HepG2 (cell line): ENCODE measurements around the gene BCAS3. TPM values are rescaled to one million over a fixed set of nuclear protein-coding genes. Genes with fewer than 3 reads are reported as not detected.
A peak's percentile ranks its signal among the peaks of the same experiment; 100 is the strongest.

Experiments used
- GTF3A ChIP-seq: sonication (generic); formaldehyde crosslinking; conservative IDR thresholded peaks from 2 replicates; pipeline ENCODE4 v1.4.0; 2020; ENCODE audit warnings: mild to moderate bottlenecking, missing genetic modification reagents
- ISX ChIP-seq: sonication (generic); formaldehyde crosslinking; conservative IDR thresholded peaks from 2 replicates; pipeline ENCODE4 v1.5.0; 2020; ENCODE audit warnings: missing genetic modification reagents
- MAF1 ChIP-seq: sonication (generic); formaldehyde crosslinking; IDR thresholded peaks from 2 replicates; pipeline ENCODE4 v1.5.0; 2020; ENCODE audit warnings: missing genetic modification reagents, borderline replicate concordance
- NAIF1 ChIP-seq: sonication (generic); formaldehyde crosslinking; IDR thresholded peaks from 2 replicates; pipeline ENCODE4 v1.5.0; 2020; ENCODE audit warnings: mild to moderate bottlenecking, missing genetic modification reagents, borderline replicate concordance
- PRDM10 ChIP-seq: sonication (generic); formaldehyde crosslinking; IDR thresholded peaks from 2 replicates; pipeline ENCODE4 v1.4.0; 2020; ENCODE audit warnings: low read depth, missing genetic modification reagents
- PRDM15 ChIP-seq: sonication (generic); formaldehyde crosslinking; IDR thresholded peaks from 2 replicates; pipeline ENCODE4 v1.4.0; 2020; ENCODE audit warnings: missing genetic modification reagents
- SP5 ChIP-seq: IDR thresholded peaks from 2 replicates; pipeline ENCODE4 v1.6.1; 2016; ENCODE audit warnings: low read depth, borderline replicate concordance
- TEAD2 ChIP-seq: sonication (generic); formaldehyde crosslinking; IDR thresholded peaks from 2 replicates; pipeline ENCODE4 v1.9.0; 2021; ENCODE audit warnings: missing genetic modification reagents
- WIZ ChIP-seq: sonication (generic); formaldehyde crosslinking; IDR thresholded peaks from 2 replicates; pipeline ENCODE4 v1.5.1; 2020; ENCODE audit warnings: mild to moderate bottlenecking, missing genetic modification reagents
- ZNF230 ChIP-seq: sonication (generic); formaldehyde crosslinking; IDR thresholded peaks from 2 replicates; pipeline ENCODE4 v1.4.0; 2020; ENCODE audit warnings: mild to moderate bottlenecking, missing genetic modification reagents
- ZNF263 ChIP-seq: sonication (generic); formaldehyde crosslinking; IDR thresholded peaks from 2 replicates; pipeline ENCODE4 v1.4.0; 2020; ENCODE audit warnings: missing genetic modification reagents
- ZNF280D ChIP-seq: sonication (generic); formaldehyde crosslinking; IDR thresholded peaks from 2 replicates; pipeline ENCODE4 v1.5.1; 2020; ENCODE audit warnings: mild to moderate bottlenecking, missing genetic modification reagents
- ZNF337 ChIP-seq: sonication (generic); formaldehyde crosslinking; IDR thresholded peaks from 2 replicates; pipeline ENCODE4 v1.5.1; 2020; ENCODE audit warnings: missing genetic modification reagents, low read depth, mild to moderate bottlenecking, borderline replicate concordance
- ZNF34 ChIP-seq: sonication (generic); formaldehyde crosslinking; IDR thresholded peaks from 2 replicates; pipeline ENCODE4 v1.4.0; 2020; ENCODE audit warnings: mild to moderate bottlenecking, missing genetic modification reagents, borderline replicate concordance
- ZNF343 ChIP-seq: sonication (generic); formaldehyde crosslinking; IDR thresholded peaks from 2 replicates; pipeline ENCODE4 v1.4.0; 2020; ENCODE audit warnings: mild to moderate bottlenecking, missing genetic modification reagents
- ZNF878 ChIP-seq: sonication (generic); formaldehyde crosslinking; IDR thresholded peaks from 2 replicates; pipeline ENCODE4 v1.8.1; 2023; ENCODE audit warnings: mild to moderate bottlenecking, missing genetic modification reagents, moderate library complexity
- ZNF883 ChIP-seq: sonication (generic); formaldehyde crosslinking; IDR thresholded peaks from 2 replicates; pipeline ENCODE4 v1.5.1; 2020; ENCODE audit warnings: mild to moderate bottlenecking, missing genetic modification reagents; ENCODE audit errors: not compliant biosample characterization
- polyA plus RNA-seq, 8 experiments: library from polyadenylated mRNA; depleted of rRNA in 3 of 8; stranded (reverse) in 7 of 8; unstranded in 1 of 8; fragments of >200 nt; fragmentation: Illumina TruSeq in 4 of 8; extraction: Trizol in 4 of 8; gene quantifications; 2 replicates each; pipeline versions ENCODE4 v1.2.1 to v1.2.3, GENCODE V29; 2011 to 2016; ENCODE audit warnings: low read depth in 4 of 8, missing spikeins in 1 of 8, mixed read lengths in 1 of 8; ENCODE audit not compliant: insufficient read depth in 1 of 8
- total RNA-seq, 5 experiments: library from RNA; depleted of rRNA; stranded (reverse); fragments of >200 nt; fragmentation: Illumina TruSeq; extraction: Trizol; gene quantifications; 2 replicates each; pipeline ENCODE4 v1.2.3, GENCODE V29; 2016; ENCODE audit warnings: low read depth in 1 of 5

BCAS3 gene
- total and polyA plus RNA-seq, 2 of the 13 experiments (the other 11 are each of a cell fraction or from before 2014, with no cell fraction given): 10.7 to 11.2 TPM

- TF ChIP-seq GTF3A (CRISPR knock-in tag): no peak
- TF ChIP-seq ISX (CRISPR knock-in tag): peak; percentile 88; the same call in 1 of the 2 replicates
- peak; percentile 39; the same call in 1 of the 2 replicates for TF ChIP-seq PRDM15 (CRISPR knock-in tag)
- TF ChIP-seq PRDM10: no peak
- peak; percentile 76 for TF ChIP-seq SP5 (CRISPR knock-in tag)
- TF ChIP-seq ZNF230 (CRISPR knock-in tag): peak; percentile 89
- peak; percentile 81 for TF ChIP-seq ZNF883 (CRISPR knock-in tag)
- no peak for TF ChIP-seq ZNF280D (CRISPR knock-in tag)
- TF ChIP-seq ZNF263 (CRISPR knock-in tag): no peak; the same call in 1 of the 2 replicates
- no peak; the same call in 1 of the 2 replicates for TF ChIP-seq ZNF337 (CRISPR knock-in tag)
- peak; percentile 85; the same call in 1 of the 2 replicates for TF ChIP-seq ZNF343 (CRISPR knock-in tag)
- no peak for TF ChIP-seq WIZ (CRISPR knock-in tag)
- no peak for TF ChIP-seq NAIF1
- TF ChIP-seq MAF1 (CRISPR knock-in tag): 0 out of 2 replicates have a peak, but pooled peaks have one; percentile 62
- no peak for TF ChIP-seq ZNF878
- peak; percentile 79; the same call in 1 of the 2 replicates for TF ChIP-seq TEAD2
- TF ChIP-seq ZNF34 (CRISPR knock-in tag): no peak
These were observed 721.7 kb downstream of the BCAS3 start, which contains the start of gene TBX2 (continued) for GRCh38 chr17:61399131-61400065.
